Effector memory CD4-positive, alpha-beta T cell (primary cell): ENCODE results near the gene ATP12A.

Source experiments
- DNase-seq, 3 donors: peaks; one replicate each; pipeline ENCODE4 v3.0.0-alpha.2; 2020
- H3K27ac ChIP-seq: 2 replicates; pipeline ENCODE4 v1.7.0; 2013; ENCODE audit warnings: mild to moderate bottlenecking, low read length, moderate library complexity; ENCODE audit not compliant: insufficient read depth, poor library complexity, severe bottlenecking
- H3K27me3 ChIP-seq: replicated peaks from 2 replicates; pipeline ENCODE4 v1.7.0; 2013; ENCODE audit warnings: mild to moderate bottlenecking, low read length; ENCODE audit not compliant: insufficient read depth, control insufficient read depth, poor library complexity, severe bottlenecking
- H3K36me3 ChIP-seq: 2 replicates; pipeline ENCODE4 v1.7.0; 2013; ENCODE audit warnings: mild to moderate bottlenecking, low read length, moderate library complexity; ENCODE audit not compliant: control insufficient read depth, insufficient read depth
- H3K4me1 ChIP-seq: 2 replicates; pipeline ENCODE4 v1.7.0; 2013; ENCODE audit warnings: low read length, mild to moderate bottlenecking; ENCODE audit not compliant: control insufficient read depth, insufficient read depth, poor library complexity, severe bottlenecking
- H3K4me3 ChIP-seq: 2 replicates; pipeline ENCODE4 v1.7.0; 2013; ENCODE audit warnings: low read length, low read depth, mild to moderate bottlenecking; ENCODE audit not compliant: insufficient read depth, poor library complexity, severe bottlenecking
- H3K9me3 ChIP-seq: 2 replicates; pipeline ENCODE4 v1.7.0; 2013; ENCODE audit warnings: mild to moderate bottlenecking, low read length, moderate library complexity; ENCODE audit not compliant: control insufficient read depth

Gene ATP12A

DNA sequence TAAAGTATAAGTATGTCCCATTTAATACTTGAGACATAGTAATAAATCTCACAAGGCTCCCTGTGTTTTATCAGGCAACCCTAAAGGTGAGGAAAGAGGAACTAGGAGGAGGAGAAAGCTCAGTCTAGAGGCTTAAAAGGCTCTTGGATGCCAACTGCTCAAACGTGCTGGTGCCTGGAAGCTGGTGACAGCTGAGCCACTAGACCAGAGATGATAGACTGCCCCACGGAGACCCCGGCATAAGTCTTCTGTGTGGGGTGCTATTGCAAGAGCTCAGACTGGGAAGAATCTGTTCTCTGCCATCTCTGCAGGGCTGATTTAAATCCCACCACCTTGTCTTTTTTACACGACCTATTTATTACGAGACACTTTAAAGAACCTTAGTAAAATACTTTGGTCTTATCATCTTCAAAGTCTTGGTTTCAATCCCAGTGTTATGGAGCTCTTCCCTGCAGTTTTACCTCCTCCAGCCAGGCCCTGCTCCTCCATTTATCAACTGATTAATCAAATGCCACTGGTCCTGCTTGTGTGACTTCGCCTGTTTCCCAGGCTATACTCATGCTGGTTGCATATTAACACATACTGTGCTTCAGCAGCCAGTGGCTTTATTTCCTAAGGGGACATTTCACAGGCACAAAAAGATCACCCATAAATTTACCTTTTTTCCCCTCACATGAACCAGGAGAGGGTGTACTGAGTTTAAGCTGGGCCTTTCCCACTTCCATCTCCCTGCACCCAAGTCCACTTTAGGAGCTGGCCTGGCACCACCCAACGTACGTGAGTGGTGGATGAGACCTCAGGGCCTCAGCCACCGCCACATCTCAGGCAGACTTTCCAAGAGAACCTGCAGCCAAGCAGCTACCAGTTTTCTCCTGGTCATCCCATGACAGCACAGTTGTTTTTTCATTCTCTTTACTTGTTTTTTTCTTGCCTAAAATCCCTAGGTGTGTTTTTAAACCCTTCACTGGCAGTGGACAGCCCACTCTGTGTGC lies 7.8 kb upstream of the ATP12A start:
- H3K4me1 ChIP-seq: no peaks in the 10 kb centered on the region
- H3K4me3 ChIP-seq: no peak overlapping the region
- peaks cover 5% of the 10 kb centered on the region for H3K27me3 ChIP-seq
- H3K9me3 ChIP-seq: no peaks in the 10 kb centered on the region
- no peak overlapping the region for H3K27ac ChIP-seq
- no peaks in the 10 kb centered on the region for H3K36me3 ChIP-seq
- no peak for DNase-seq

DNA sequence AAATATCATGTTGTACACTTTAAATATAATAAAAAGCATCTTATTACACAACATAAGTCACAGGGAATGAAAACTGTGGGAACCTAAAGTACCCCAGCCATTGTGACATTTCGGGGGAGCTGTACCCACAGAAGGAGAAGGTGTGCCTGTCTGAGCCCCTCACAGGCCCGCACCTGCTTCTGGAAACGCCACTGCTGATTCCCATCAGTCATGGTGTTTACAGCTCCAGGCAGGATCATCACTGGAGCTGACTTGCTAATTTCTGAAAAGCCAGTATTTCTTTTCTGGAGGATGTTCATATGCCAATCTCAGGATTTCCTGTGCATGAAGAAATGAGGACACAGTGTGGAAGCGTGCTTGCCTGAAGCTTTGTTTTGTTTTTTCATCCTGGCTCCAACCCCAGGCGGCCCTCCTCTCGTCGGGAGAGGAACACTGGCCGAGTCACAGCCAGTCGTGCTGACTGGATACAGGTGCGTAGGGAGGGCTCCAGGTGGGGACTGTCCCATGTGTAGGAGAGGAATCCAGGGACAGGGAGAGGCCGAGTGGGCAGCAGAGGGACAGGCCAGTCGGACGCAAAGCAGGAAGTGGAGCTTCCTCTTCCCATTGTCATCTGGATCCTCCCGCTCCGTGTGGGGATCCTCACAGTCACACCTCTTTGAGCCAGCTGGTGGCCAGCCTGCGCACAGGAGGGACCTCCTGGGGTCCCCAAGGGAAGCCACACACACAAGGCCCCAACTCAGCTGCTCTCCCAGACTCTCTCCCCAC lies 4.2 kb upstream of the ATP12A start:
- Histone ChIP-seq H3K27ac (no peak overlapping the region), H3K4me3 (no peak overlapping the region), H3K4me1 (peaks cover 13% of the 10 kb centered on the region), H3K9me3 (no peaks in the 10 kb centered on the region), H3K27me3 (peaks cover 29% of the 10 kb centered on the region), H3K36me3 (no peaks in the 10 kb centered on the region)
- no peak for DNase-seq

DNA sequence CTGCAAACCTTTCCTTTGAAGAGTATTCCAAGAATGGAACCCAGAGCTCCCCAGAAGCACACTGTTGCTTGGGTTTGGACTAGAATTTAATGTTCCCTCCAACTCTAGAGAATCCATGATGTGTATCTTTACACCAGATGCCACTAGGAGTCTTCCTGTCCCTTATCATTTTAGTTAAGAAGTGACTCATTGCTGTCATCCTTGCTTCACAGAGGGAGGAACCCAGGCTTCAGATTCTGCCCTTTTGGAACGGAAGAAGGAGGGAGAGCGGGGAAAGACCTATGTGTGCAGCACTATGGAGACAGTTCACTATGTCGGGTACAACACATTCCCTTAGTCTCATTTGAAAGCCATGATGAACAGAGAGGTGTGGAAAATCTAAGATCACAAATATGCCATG lies 2.1 kb upstream of the ATP12A start:
- H3K4me1 ChIP-seq: peaks cover 13% of the 10 kb centered on the region
- H3K27me3 ChIP-seq: peaks cover 29% of the 10 kb centered on the region
- no peaks in the 10 kb centered on the region for H3K36me3 ChIP-seq
- DNase-seq: no peak
- H3K9me3 ChIP-seq: no peaks in the 10 kb centered on the region
- H3K4me3 ChIP-seq: no peak overlapping the region
- H3K27ac ChIP-seq: no peak overlapping the region

DNA sequence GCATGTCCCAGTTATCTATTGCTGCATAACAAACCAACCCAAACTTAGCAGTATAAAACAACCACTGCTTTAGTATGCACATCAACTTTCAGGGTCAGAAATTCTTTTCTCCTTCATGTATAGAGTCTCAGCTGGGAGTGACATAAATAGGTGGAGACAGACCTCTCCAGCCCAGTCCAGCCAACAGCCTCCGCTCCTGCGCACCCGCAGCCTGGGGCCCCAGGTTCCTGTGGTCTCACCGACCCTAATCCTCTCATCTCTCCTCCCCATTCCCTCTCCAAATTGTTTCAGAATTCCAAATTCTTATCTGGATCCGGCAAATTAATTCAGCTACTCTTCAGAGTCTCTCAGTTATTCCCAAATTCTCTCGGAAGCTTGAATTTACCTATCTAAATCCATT lies 522 bp upstream of the ATP12A start:
- DNase-seq: no peak
- Histone ChIP-seq H3K36me3 (no peaks in the 10 kb centered on the region), H3K4me3 (no peak overlapping the region), H3K4me1 (peaks cover 25% of the 10 kb centered on the region), H3K9me3 (no peaks in the 10 kb centered on the region), H3K27ac (no peak overlapping the region), H3K27me3 (peaks cover 29% of the 10 kb centered on the region)

DNA sequence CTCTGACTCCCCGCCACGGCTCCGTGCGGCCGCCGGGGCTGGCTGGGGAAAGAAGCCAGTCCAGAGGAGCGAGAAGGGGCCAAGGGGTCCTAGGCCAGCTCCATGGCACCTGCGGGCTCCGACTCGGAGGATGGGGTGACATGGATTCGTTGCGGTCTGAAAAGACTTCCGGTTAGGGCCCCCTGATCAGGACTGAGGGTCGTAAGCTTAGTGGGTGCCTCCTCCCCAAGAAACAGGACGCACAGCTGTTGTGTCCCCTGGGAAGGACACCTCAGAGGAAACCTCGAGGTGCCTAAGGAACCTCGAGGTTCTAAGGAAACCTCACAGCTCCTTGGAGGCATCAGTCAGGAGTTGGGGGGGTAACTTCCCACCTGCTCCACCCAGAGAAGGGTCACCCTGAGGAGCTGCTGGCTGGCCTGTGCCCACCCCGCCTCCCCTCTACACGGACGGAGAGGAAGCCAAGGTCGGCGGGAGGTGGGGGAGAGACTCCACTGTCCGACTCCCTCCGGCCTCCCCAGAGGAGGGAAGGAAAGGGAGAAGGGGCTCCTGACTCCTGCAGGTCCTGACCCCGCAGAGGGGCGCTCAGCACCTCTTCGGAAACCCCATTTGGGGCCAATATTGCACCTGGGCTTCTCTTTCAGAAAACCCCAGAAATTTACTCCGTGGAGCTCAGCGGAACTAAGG lies 855 bp downstream of the ATP12A start:
- H3K4me1 ChIP-seq: peaks cover 34% of the 10 kb centered on the region
- no peaks in the 10 kb centered on the region for H3K9me3 ChIP-seq
- no peaks in the 10 kb centered on the region for H3K36me3 ChIP-seq
- peaks cover 29% of the 10 kb centered on the region for H3K27me3 ChIP-seq
- DNase-seq: no peak
- peak overlapping the region; percentile 61 for H3K4me3 ChIP-seq
- no peak overlapping the region for H3K27ac ChIP-seq

DNA sequence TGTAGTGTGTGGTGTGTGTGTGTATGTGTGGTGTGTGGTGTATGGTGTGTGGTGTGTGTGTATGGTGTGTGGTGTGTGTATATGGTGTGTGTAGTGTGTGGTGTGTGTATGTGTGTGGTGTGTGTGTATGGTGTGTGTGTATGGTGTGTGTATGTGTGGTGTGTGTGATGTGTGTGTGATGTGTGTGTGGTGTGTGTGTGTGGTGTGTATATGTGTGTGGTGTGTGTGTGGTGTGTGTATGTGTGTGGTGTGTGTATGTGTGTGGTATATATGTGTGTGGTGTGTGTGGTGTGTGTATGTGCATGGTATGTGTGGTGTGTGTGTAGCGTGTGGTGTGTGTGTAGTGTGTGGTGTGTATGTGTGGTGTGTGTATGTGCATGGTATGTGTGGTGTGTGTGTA lies 1.7 kb downstream of the ATP12A start:
- Histone ChIP-seq H3K27ac (no peak overlapping the region), H3K36me3 (no peaks in the 10 kb centered on the region), H3K9me3 (no peaks in the 10 kb centered on the region), H3K4me1 (peaks cover 34% of the 10 kb centered on the region), H3K27me3 (peaks cover 28% of the 10 kb centered on the region), H3K4me3 (no peak overlapping the region)
- DNase-seq: no peak

DNA sequence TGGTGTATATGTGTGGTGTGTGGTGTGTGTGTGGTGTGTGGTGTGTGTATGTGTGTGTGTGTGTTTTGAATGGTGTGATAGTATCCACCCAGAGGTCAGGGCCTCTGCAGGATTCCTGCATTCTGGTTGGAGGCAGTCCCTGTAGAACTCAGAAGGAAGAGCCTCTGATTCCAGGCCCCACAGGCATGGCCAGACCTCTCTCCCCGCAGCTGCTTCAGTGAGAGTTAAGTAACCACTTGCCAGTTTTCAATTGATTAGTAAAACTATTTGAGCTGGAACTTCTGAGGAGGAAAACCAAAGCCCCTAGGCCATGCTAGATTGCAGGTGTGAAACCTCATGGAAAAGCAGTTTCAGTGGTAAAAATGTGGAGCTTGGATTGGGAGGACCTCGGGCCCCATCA lies 2.1 kb downstream of the ATP12A start:
- no peaks in the 10 kb centered on the region for H3K9me3 ChIP-seq
- H3K27me3 ChIP-seq: peaks cover 24% of the 10 kb centered on the region
- no peak overlapping the region for H3K27ac ChIP-seq
- no peaks in the 10 kb centered on the region for H3K36me3 ChIP-seq
- no peak for DNase-seq
- no peak overlapping the region for H3K4me3 ChIP-seq
- peaks cover 34% of the 10 kb centered on the region for H3K4me1 ChIP-seq

DNA sequence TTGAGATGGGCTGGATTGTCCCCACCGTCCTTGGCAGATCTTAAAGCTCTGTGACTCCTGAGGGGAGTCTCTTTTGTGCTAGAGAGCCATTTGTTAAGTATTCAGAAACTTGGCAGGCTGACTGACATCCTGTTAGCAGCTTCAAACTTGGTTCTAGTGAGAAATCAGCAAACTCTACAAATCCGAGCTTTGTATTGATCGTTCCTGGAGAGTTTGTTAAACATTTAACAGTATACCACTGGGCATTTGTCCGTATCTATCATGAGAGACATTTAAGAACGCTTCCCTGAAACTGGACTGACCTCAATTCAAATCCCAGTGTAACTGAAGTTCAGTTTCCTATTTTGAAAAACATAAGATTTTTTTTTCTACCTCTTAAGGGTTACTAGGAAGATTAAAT lies 3.1 kb downstream of the ATP12A start:
- no peak for DNase-seq
- Histone ChIP-seq H3K27me3 (peaks cover 20% of the 10 kb centered on the region), H3K4me3 (no peak overlapping the region), H3K4me1 (peaks cover 34% of the 10 kb centered on the region), H3K27ac (no peak overlapping the region), H3K36me3 (no peaks in the 10 kb centered on the region), H3K9me3 (no peaks in the 10 kb centered on the region)

DNA sequence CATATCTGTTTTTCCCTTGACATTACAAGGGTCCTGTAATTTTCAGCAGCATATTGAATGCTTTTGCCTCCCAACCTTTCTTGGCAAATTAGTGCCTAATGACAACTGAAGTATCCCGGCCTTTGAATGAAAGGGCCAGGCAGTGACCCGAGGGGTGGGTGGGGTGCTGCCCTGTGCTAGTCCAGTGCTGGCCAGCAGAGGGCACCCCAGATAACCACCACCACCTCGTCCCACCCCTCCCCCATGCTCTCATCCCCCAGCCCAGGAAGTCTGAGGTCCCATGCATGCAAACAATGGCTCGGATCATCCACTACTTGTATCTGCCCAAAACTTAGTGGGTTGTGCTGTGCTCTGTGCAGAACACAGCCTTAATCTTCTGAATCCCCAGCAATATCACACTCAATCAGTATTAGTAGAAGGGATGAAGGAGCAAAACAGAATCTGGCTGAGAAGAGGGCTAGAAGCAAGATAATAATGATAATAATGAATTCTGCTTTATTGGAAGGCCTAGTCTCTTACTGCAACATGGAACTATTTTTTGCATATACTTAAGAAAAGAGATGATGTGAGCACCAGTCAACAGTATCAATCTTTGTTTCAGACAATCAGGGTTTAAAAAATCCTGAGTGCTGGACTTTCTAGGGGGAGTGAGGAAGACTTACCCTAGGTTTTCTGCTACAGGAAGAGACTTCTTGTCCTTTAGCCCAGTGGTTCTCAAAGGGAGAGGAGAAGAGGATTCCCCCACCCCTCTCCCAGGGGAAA lies 3.8 kb downstream of the ATP12A start:
- peak in 2 of 3 donors; percentile 21 to 28 for DNase-seq
- Histone ChIP-seq H3K4me3 (no peak overlapping the region), H3K9me3 (no peaks in the 10 kb centered on the region), H3K27me3 (peaks cover 16% of the 10 kb centered on the region), H3K36me3 (no peaks in the 10 kb centered on the region), H3K27ac (no peak overlapping the region), H3K4me1 (peaks cover 34% of the 10 kb centered on the region)
